ENCODE measurements around the gene PRLR. TPM values are rescaled to one million over a fixed set of nuclear protein-coding genes. Genes with fewer than 3 reads are reported as not detected.

PRLR gene
- total and polyA plus RNA-seq, 10 donors: 0.02 to 0.82 (median 0.26) TPM

DNA sequence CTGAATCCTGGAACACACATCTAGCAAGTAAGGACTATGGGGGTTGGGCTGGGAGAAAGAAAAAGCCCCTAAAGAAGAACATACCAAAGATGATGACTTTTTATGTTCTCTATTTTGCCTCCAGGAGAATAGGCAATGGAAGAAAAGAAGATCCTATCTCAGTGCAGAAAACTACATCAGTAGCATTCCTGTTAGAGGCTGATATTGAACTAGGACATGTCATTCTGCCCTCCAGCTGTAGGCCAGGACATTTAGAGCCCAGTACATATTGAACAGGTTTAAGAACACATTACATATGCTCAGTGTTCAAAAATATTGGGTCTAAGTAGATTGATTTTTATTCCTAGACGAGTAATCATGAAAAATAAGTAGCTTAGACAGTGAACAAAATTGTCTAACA lies 24.7 kb downstream of the PRLR start:
- no peaks in the 10 kb centered on the region for H3K36me3 ChIP-seq
- no peaks in the 10 kb centered on the region for H3K4me1 ChIP-seq
- DNase-seq: no peak
- H3K4me3 ChIP-seq: no peak overlapping the region
- H3K27ac ChIP-seq: no peak overlapping the region
- WGBS, 5 donors: 64 to 79% (median 73%) methylated on average over 1 of the region's 1 CpG
- H3K27me3 ChIP-seq (replicated peaks in 1 of 7): peaks cover 0 to 9% (median 0%) of the 10 kb centered on the region in 7 donors
- intact Hi-C loops (cut with DNase I; ENCODE audit: low total_unique reads): no loop called here
- TF ChIP-seq CTCF (IDR thresholded peaks at IDR 0.05 in 8 of 11, conservative IDR thresholded peaks at IDR 0.05 in 3 of 11): no peak
- TF ChIP-seq POLR2A (IDR thresholded peaks at IDR 0.05): no peak
- no peaks in the 10 kb centered on the region for H3K9me3 ChIP-seq

GRCh38 chr5:35205186-35205585 lies 25.1 kb downstream of the PRLR start:
- WGBS, 5 donors: 84 to 96% (median 93%) methylated on average over 2 of the region's 2 CpGs
- TF ChIP-seq CTCF (IDR thresholded peaks at IDR 0.05 in 8 of 11, conservative IDR thresholded peaks at IDR 0.05 in 3 of 11) (no peak), POLR2AphosphoS5 (IDR thresholded peaks at IDR 0.05) (no peak), POLR2A (IDR thresholded peaks at IDR 0.05) (no peak)
- peaks cover 0 to 9% (median 0%) of the 10 kb centered on the region in 7 donors for H3K27me3 ChIP-seq (replicated peaks in 1 of 7)
- H3K4me1 ChIP-seq: no peaks in the 10 kb centered on the region
- H3K27ac ChIP-seq: no peak overlapping the region
- no peaks in the 10 kb centered on the region for H3K36me3 ChIP-seq
- no peaks in the 10 kb centered on the region for H3K9me3 ChIP-seq
- no peak for DNase-seq
- H3K4me3 ChIP-seq: no peak overlapping the region
- intact Hi-C loops (cut with DNase I; ENCODE audit: low total_unique reads): no loop called here

- no peak for DNase-seq
- TF ChIP-seq POLR2AphosphoS5 (IDR thresholded peaks at IDR 0.05) (no peak), POLR2A (IDR thresholded peaks at IDR 0.05) (no peak)
- 77 to 92% (median 80%) methylated on average over 1 of the region's 1 CpG for WGBS, 5 donors
Measured at GRCh38 chr5:35203403-35203802, 26.9 kb downstream of the PRLR start.

GRCh38 chr5:35202319-35203111 lies 27.8 kb downstream of the PRLR start:
- H3K4me1 ChIP-seq: peaks cover 0 to 8% (median 0%) of the 10 kb centered on the region in 6 donors
- no peak overlapping the region for H3K27ac ChIP-seq
- no peak overlapping the region for H3K4me3 ChIP-seq
- H3K9me3 ChIP-seq: no peaks in the 10 kb centered on the region
- WGBS, 5 donors: 38 to 55% (median 49%) methylated on average over 5 of the region's 5 CpGs
- DNase-seq: no peak
- H3K36me3 ChIP-seq: no peaks in the 10 kb centered on the region
- peaks cover 0 to 9% (median 0%) of the 10 kb centered on the region in 7 donors for H3K27me3 ChIP-seq (replicated peaks in 1 of 7)
- intact Hi-C loops (cut with DNase I; ENCODE audit: low total_unique reads): no loop called here
- TF ChIP-seq POLR2A (IDR thresholded peaks at IDR 0.05): no peak
- peak in 8 of 11 experiments; percentile 18 to 62 (median 52) for TF ChIP-seq CTCF (IDR thresholded peaks at IDR 0.05 in 8 of 11, conservative IDR thresholded peaks at IDR 0.05 in 3 of 11)

More at GRCh38 chr5:35203403-35203802, 26.9 kb downstream of the PRLR start:
- H3K36me3 ChIP-seq: no peaks in the 10 kb centered on the region
- no peak overlapping the region for H3K4me3 ChIP-seq
- no peaks in the 10 kb centered on the region for H3K9me3 ChIP-seq
- H3K4me1 ChIP-seq: peaks cover 0 to 7% (median 0%) of the 10 kb centered on the region in 6 donors
- no peak overlapping the region for H3K27ac ChIP-seq
- intact Hi-C loops (cut with DNase I; ENCODE audit: low total_unique reads): no loop called here
- peaks cover 0 to 9% (median 0%) of the 10 kb centered on the region in 7 donors for H3K27me3 ChIP-seq (replicated peaks in 1 of 7)
